ENCODE measurements around the gene SEMA6B.

The SEMA6B gene

DNA sequence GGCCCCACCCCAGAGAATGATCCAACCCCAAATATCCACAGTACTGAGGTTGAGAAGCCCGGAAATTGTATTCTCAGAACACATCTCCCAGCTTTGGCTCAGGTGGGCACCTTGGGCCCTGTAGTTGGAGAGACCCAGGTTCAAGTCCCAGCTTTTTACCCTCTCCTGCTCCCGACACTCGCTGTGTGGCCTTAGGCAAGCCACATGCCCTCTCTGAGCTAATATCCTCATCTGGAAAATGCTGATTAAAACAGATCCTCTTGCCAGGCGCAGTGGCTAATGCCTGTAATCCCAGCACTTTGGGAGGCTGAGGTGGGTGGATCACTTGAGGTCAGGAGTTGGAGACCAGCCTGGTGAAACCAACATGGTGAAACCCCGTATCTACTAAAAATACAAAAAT is 43.8 kb downstream of the SEMA6B start:
- H3K27ac ChIP-seq, result no peak overlapping the region
- TF ChIP-seq, protein P1, sequence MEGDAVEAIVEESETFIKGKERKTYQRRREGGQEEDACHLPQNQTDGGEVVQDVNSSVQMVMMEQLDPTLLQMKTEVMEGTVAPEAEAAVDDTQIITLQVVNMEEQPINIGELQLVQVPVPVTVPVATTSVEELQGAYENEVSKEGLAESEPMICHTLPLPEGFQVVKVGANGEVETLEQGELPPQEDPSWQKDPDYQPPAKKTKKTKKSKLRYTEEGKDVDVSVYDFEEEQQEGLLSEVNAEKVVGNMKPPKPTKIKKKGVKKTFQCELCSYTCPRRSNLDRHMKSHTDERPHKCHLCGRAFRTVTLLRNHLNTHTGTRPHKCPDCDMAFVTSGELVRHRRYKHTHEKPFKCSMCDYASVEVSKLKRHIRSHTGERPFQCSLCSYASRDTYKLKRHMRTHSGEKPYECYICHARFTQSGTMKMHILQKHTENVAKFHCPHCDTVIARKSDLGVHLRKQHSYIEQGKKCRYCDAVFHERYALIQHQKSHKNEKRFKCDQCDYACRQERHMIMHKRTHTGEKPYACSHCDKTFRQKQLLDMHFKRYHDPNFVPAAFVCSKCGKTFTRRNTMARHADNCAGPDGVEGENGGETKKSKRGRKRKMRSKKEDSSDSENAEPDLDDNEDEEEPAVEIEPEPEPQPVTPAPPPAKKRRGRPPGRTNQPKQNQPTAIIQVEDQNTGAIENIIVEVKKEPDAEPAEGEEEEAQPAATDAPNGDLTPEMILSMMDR (conservative IDR thresholded peaks at IDR 0.05), result no peak
- no peak for TF ChIP-seq ZFX (IDR thresholded peaks at IDR 0.05)

GRCh38 chr19:4513248-4513647 is 46.2 kb downstream of the SEMA6B start:
- H3K27ac ChIP-seq, result no peak overlapping the region
- TF ChIP-seq ZFX (IDR thresholded peaks at IDR 0.05), result no peak
- TF ChIP-seq, protein P1 (conservative IDR thresholded peaks at IDR 0.05), result no peak

DNA sequence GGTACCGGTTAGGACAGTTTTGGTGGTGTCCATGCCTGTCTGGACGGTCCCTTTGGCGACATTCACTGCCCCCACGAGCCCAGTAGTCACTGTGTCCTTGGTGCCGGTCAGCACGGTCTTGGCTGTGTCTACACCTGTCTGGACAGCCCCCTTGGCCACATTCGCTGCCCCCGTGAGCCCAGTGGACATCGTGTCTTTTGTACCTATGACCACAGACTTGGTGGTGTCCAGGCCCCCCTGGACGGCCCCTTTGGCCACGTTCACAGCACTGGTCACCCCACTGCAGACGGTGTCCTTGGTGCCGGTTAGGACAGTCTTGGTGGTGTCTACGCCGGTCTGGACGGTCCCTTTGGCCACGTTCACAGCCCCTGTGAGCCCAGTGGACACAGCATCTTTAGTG is 47.4 kb downstream of the SEMA6B start:
- no peak overlapping the region for H3K27ac ChIP-seq
- TF ChIP-seq ZFX (IDR thresholded peaks at IDR 0.05), result no peak
- TF ChIP-seq, protein P1 (conservative IDR thresholded peaks at IDR 0.05), result no peak

- TF ChIP-seq, protein P1 (conservative IDR thresholded peaks at IDR 0.05), result no peak
- H3K27ac ChIP-seq, result no peak overlapping the region
These were observed 48.0 kb downstream of the SEMA6B start for GRCh38 chr19:4511300-4512054.

DNA sequence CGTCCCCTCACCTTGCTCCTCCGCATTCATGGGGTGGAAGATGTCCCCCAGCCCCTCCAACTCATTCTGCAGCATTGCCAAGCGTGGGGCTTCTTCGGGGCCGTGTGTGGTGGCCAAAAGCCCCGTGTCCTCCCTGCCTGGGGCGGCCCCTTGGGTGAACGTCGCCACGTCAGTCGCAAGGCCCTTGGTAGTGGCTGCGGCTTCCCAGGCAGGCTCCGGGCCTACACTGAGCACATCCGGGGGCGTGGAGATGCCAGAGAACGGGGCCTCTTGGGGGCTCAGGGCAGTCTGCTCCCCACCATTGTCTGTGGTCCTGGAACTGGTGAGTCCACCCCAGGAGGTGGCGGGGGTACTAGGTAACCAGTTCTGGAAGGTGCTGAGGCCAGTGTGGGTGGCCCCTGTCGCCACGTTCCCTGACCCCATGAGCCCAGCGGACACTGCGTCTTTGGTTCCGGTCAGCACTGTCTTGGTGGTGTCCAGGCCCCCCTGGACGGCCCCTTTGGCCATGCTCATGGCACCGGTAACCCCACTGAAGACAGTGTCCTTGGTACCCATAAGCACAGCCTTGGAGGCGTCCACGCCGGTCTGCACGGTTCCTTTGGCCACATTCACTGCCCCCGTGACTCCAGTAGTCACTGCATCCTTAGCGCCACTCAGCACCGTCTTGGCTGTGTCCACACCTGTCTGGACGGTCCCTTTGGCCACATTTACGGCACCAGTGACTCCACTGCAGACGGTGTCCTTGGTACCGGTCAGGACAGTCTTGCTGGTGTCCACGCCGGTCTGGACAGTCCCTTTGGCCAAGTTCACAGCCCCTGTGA is 48.8 kb downstream of the SEMA6B start:
- TF ChIP-seq ZFX (IDR thresholded peaks at IDR 0.05), result no peak
- TF ChIP-seq, protein P1 (conservative IDR thresholded peaks at IDR 0.05), result no peak
- H3K27ac ChIP-seq, result no peak overlapping the region

GRCh38 chr19:4508698-4509097 is 50.8 kb downstream of the SEMA6B start:
- no peak for TF ChIP-seq ZFX (IDR thresholded peaks at IDR 0.05)
- TF ChIP-seq, protein P1 (conservative IDR thresholded peaks at IDR 0.05), result no peak
- H3K27ac ChIP-seq, result no peak overlapping the region

DNA sequence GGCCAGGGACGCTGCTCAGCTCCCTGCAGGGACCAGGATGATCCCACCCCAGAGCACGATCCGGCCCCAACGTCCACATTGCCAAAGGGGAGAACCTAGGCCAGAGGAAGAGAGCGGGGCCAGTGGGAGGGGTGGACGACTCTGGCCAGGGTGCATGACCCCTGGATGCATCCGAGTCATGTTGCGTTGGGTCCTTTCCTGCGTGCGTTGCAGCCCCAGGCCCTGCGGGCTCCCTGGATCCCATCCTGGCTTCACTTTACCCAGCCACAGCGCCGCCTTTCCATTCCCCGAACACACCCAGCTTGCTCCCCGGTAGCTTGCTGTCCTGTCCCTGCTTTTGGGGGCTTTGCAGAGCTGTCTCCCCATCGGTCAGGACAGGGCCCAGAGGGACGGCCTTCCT is 51.7 kb downstream of the SEMA6B start:
- TF ChIP-seq, protein P1 (conservative IDR thresholded peaks at IDR 0.05), result no peak
- no peak for TF ChIP-seq ZFX (IDR thresholded peaks at IDR 0.05)
- H3K27ac ChIP-seq, result no peak overlapping the region
